Cardiac fibroblast (primary cell): ENCODE measurements around the gene PPP1R8.

Source experiments
- DNase-seq, 2 donors: peaks; one replicate each; pipeline versions ENCODE4 v3.0.0 to v3.0.0-alpha.2; 2010; ENCODE audit warnings: low read depth in 2 of 2
- H3K4me3 ChIP-seq, 2 donors: replicated peaks in 1 of 2; 1 replicate in 1 of 2; 2 replicates in 1 of 2; pipeline ENCODE4 v1.5.1; 2011; ENCODE audit warnings: low read depth in 2 of 2, low read length in 2 of 2, mild to moderate bottlenecking in 2 of 2, moderate library complexity in 1 of 2
- TF ChIP-seq, protein P1 (sequence below): IDR thresholded peaks from one replicate; pipeline ENCODE4 v1.5.1; 2011; ENCODE audit warnings: low read depth, mild to moderate bottlenecking, low read length, inconsistent platforms

Gene PPP1R8

DNA sequence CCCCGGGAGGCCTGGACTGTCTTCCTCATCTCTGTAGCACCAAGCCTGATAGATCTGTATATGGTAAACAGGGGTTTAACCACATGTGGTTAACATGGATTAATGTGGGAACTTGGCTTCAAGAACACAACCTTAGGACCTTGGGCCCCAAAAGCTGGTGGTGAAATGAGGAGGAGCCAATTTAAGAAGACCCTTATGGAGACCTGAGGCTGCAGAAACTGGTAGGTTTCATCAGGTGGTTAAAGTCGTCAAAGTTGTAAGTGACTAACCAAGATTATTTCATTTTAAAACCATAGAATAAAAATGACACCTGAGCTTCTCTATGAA lies 55.7 kb downstream of the PPP1R8 start:
- TF ChIP-seq, protein P1, sequence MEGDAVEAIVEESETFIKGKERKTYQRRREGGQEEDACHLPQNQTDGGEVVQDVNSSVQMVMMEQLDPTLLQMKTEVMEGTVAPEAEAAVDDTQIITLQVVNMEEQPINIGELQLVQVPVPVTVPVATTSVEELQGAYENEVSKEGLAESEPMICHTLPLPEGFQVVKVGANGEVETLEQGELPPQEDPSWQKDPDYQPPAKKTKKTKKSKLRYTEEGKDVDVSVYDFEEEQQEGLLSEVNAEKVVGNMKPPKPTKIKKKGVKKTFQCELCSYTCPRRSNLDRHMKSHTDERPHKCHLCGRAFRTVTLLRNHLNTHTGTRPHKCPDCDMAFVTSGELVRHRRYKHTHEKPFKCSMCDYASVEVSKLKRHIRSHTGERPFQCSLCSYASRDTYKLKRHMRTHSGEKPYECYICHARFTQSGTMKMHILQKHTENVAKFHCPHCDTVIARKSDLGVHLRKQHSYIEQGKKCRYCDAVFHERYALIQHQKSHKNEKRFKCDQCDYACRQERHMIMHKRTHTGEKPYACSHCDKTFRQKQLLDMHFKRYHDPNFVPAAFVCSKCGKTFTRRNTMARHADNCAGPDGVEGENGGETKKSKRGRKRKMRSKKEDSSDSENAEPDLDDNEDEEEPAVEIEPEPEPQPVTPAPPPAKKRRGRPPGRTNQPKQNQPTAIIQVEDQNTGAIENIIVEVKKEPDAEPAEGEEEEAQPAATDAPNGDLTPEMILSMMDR, result no peak
- H3K4me3 ChIP-seq, result no peak overlapping the region
- no peak for DNase-seq

- H3K4me3 ChIP-seq, result no peak overlapping the region
- no peak for DNase-seq
- TF ChIP-seq, protein P1, result no peak
These were observed 56.2 kb downstream of the PPP1R8 start for GRCh38 chr1:27886744-27887143.

DNA sequence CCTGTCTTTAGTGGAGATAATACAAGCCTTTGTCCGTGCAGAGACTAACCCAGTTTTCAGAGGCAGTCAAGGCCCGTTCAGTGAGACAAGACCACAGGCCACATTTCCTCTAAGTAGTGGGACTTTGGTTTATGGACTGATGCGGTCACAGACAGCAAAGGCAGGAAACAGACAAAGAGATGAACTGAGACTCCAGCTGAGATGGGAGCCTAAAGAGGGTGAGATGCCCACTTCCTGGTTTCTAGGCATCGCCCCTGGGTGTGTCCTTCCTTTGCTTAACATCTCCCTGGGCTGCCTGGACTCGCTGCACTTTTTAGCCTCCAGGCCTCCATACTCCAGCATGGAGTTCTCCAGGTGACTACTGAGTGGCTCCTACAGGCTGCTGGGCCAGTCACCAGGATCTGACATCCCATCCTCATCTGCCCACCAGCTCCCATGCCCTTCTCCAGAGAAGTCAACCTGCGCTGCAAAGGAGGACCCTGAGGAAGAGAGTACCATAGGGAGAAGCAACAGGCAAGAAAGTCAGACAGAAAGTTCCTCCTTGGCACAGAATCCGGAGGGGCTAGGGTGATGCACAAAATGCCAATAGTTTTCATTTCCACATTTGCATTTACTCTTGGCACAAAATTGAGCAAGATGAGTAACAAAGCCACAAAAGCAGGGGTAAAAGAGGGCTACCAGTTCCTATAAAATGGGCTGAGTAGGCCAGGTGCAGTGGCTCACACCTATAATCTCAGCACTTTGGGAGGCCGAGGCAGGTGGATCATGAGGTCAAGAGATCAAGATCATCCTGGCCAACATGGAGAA lies 56.8 kb downstream of the PPP1R8 start:
- TF ChIP-seq, protein P1, result no peak
- no peak overlapping the region for H3K4me3 ChIP-seq
- DNase-seq, result no peak

DNA sequence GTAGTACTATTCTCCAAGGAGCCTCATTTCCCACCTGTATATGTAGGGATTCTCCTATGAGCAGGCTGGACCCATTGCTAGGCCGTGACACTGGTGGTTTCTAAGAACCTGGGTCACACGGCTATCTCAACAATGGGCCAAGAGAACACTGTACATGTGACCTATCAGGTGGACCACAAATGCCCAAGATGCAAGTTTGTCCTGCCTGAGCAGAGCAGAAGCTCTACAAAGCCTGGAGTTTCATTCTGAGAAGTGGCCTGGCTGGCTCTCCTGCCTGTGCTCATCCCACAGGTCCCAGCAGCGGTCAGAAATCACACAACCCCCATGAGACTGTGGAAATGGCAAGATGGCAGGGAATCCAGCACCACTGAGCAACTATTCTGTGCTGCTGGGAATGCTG lies 58.9 kb downstream of the PPP1R8 start:
- no peak for DNase-seq
- TF ChIP-seq, protein P1, result no peak

GRCh38 chr1:27891196-27891889 lies 60.8 kb downstream of the PPP1R8 start:
- TF ChIP-seq, protein P1, result no peak
- DNase-seq, result no peak
- H3K4me3 ChIP-seq, result no peak overlapping the region

More for the DNA sequence above, 58.9 kb downstream of the PPP1R8 start:
- H3K4me3 ChIP-seq, result no peak overlapping the region

- H3K4me3 ChIP-seq, result no peak overlapping the region
- TF ChIP-seq, protein P1, result no peak
- DNase-seq, result no peak
These were observed 63.9 kb downstream of the PPP1R8 start for GRCh38 chr1:27894521-27894920.
